MCF 10A (cell line): ENCODE measurements around the gene IGFL4. TPM values are rescaled to one million over a fixed set of nuclear protein-coding genes. Genes with fewer than 3 reads are reported as not detected.
A peak's percentile ranks its signal among the peaks of the same experiment; 100 is the strongest.

Experiments used
- BruUV-seq: library from RNA; stranded (reverse); fragments of 400-500 nt; replicated peaks from 2 replicates; lab custom pipeline; 2021; lab: Mats Ljungman, UMichigan
- CTCF ChIA-PET: fragments of 300-600 bp; sonication (Branson Sonifier 250); formaldehyde crosslinking; extraction: SDS; loops from one replicate; lab custom pipeline; 2021; ENCODE audit warnings: antibody characterized with exemption, inconsistent platforms; lab: Yijun Ruan, JAX
- POLR2A ChIA-PET: fragments of 300-600, 350-650 bp; sonication (Branson Sonifier 250); formaldehyde crosslinking; extraction: SDS; loops from one replicate; lab custom pipeline; 2020; ENCODE audit warnings: antibody characterized with exemption, inconsistent platforms; lab: Yijun Ruan, JAX
- DNase-seq: peaks from one replicate; pipeline ENCODE4 v3.0.0-alpha.2; 2018; ENCODE audit not compliant: unreplicated experiment
- H3K27ac Mint-ChIP-seq: one replicate; pipeline ENCODE4 v1.8.0; 2022; ENCODE audit warnings: mild to moderate bottlenecking, low read depth, mixed read lengths; ENCODE audit not compliant: unreplicated experiment
- H3K27me3 Mint-ChIP-seq: one replicate; pipeline ENCODE4 v1.8.0; 2022; ENCODE audit warnings: mixed read lengths; ENCODE audit not compliant: insufficient read depth, unreplicated experiment
- H3K36me3 Mint-ChIP-seq: one replicate; pipeline ENCODE4 v1.8.0; 2022; ENCODE audit warnings: mild to moderate bottlenecking, moderate library complexity, mixed read lengths; ENCODE audit not compliant: insufficient read depth, unreplicated experiment
- H3K4me1 Mint-ChIP-seq: one replicate; pipeline ENCODE4 v1.8.0; 2022; ENCODE audit warnings: mixed read lengths; ENCODE audit not compliant: insufficient read depth, unreplicated experiment
- H3K4me3 Mint-ChIP-seq: one replicate; pipeline ENCODE4 v1.8.0; 2022; ENCODE audit warnings: mild to moderate bottlenecking, moderate library complexity, mixed read lengths; ENCODE audit not compliant: unreplicated experiment
- H3K9me3 Mint-ChIP-seq: one replicate; pipeline ENCODE4 v1.8.0; 2022; ENCODE audit warnings: mixed read lengths; ENCODE audit not compliant: unreplicated experiment
- intact Hi-C: fragments of 100-400 bp; cut with micrococcal nuclease; formaldehyde crosslinking; loops from 2 replicates; pipeline ENCODE4 v1.14.1; 2022
- total RNA-seq: library from RNA; stranded (reverse); gene quantifications from 2 replicates; pipeline ENCODE4 v1.2.3, GENCODE V29; 2022
- TF ChIP-seq, protein P1 (sequence below): fragments of 200-600 bp; IDR thresholded peaks from one replicate; pipeline ENCODE4 v1.8.0; 2022; ENCODE audit warnings: antibody characterized with exemption, mild to moderate bottlenecking; ENCODE audit not compliant: unreplicated experiment

Gene IGFL4
- total RNA-seq, 1 experiment from 2014 or later, result not detected

DNA sequence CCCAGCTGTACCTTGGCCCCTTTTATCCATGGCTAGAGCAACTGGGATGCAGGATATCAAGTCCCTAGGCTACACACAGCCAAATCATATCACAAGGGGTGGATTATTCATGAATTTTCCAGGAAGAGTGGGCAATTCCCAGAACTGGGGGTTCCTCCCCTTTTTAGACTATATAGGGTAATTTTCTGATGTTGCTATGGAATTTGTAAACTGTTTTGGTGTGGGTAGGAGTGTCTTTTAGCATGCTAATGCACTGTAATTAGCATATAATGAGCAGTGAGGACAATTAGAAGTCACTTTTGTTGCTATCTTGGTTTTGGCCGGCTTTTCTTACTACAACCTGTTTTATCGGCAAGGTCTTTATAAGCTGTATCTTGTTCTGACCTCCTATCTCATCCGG lies 18.0 kb upstream of the IGFL4 start:
- Mint-ChIP-seq H3K27ac (no peak overlapping the region), H3K36me3 (no peaks in the 10 kb centered on the region), H3K27me3 (no peaks in the 10 kb centered on the region), H3K4me1 (peaks cover 9% of the 10 kb centered on the region), H3K4me3 (no peak overlapping the region), H3K9me3 (no peaks in the 10 kb centered on the region)
- POLR2A ChIA-PET, result interaction anchor here (0.7 to 1.5 kb wide), 2 partner anchors 16 kb away, joined by 3 read pairs; no protein-coding TSS in a partner anchor
- CTCF ChIA-PET, result interaction anchor here (1.5 to 1.8 kb wide), 3 partner anchors 23 to 42 kb away, joined by 5 to 6 read pairs (median 5); no protein-coding TSS in a partner anchor
- intact Hi-C loops, result no loop called here
- BruUV-seq, result no TSS peak
- TF ChIP-seq, protein P1, sequence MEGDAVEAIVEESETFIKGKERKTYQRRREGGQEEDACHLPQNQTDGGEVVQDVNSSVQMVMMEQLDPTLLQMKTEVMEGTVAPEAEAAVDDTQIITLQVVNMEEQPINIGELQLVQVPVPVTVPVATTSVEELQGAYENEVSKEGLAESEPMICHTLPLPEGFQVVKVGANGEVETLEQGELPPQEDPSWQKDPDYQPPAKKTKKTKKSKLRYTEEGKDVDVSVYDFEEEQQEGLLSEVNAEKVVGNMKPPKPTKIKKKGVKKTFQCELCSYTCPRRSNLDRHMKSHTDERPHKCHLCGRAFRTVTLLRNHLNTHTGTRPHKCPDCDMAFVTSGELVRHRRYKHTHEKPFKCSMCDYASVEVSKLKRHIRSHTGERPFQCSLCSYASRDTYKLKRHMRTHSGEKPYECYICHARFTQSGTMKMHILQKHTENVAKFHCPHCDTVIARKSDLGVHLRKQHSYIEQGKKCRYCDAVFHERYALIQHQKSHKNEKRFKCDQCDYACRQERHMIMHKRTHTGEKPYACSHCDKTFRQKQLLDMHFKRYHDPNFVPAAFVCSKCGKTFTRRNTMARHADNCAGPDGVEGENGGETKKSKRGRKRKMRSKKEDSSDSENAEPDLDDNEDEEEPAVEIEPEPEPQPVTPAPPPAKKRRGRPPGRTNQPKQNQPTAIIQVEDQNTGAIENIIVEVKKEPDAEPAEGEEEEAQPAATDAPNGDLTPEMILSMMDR, result no peak
- no peak for DNase-seq

DNA sequence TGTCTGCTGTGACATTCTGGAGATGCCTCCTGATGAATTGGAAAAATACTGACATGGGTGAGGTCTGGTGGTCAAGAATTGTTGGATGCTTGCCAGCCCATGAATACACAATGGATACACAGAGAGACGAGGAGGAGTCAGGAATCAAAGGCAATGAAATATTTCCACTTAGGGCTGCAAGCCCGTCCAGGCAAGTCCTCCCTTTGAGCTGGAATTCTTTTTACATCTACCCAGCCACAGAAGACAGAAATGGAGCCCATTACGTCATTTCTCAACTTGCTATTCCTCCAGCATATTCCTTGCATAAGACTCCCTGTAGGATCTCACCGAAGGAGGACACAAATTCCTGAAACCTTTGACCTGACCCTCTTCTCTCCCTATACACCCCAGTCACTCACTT lies 15.7 kb upstream of the IGFL4 start:
- no peaks in the 10 kb centered on the region for H3K36me3 Mint-ChIP-seq
- POLR2A ChIA-PET, result interaction anchor here (0.7 to 2.3 kb wide), 6 partner anchors 9 to 224 kb away, joined by 4 to 10 read pairs (median 6); no protein-coding TSS in a partner anchor
- peak overlapping the region; percentile 10 for H3K27ac Mint-ChIP-seq
- H3K27me3 Mint-ChIP-seq, result no peaks in the 10 kb centered on the region
- H3K4me1 Mint-ChIP-seq, result peaks cover 9% of the 10 kb centered on the region
- no peak overlapping the region for H3K4me3 Mint-ChIP-seq
- TF ChIP-seq, protein P1, result no peak
- BruUV-seq, result no TSS peak
- no peaks in the 10 kb centered on the region for H3K9me3 Mint-ChIP-seq
- CTCF ChIA-PET, result interaction anchor here (0.6 to 1.6 kb wide), 3 partner anchors 23 to 242 kb away, joined by 3 to 4 read pairs (median 3); no protein-coding TSS in a partner anchor
- intact Hi-C loops, result no loop called here
- DNase-seq, result peak; percentile 61

DNA sequence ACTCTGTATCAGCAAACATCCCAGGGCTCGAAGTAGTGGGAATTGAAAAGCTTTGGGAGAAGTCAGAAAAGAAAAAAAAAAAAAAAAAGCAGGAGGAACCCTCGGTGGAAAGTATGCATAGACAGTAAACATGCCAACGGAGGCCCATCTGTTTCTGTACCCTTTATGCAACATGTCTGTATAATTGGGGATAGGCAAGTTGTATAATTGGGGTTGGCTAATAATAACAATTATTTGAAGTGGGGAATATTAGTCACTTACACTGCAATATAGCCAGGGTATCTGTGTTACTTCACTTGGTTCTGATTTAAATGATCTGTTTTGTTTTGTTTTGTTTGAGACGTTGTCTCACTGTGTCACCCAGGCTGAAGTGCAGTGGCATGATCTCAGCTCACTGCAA lies 12.1 kb upstream of the IGFL4 start:
- ChIA-PET POLR2A (interaction anchor here (0.6 to 1.3 kb wide), 3 partner anchors 17 to 549 kb away, joined by 3 read pairs; no protein-coding TSS in a partner anchor), CTCF (interaction anchor here (0.7 kb wide), 1 partner anchor 21 kb away, joined by 3 read pairs; no protein-coding TSS in a partner anchor)
- Mint-ChIP-seq H3K4me1 (peaks cover 9% of the 10 kb centered on the region), H3K27me3 (peaks cover 22% of the 10 kb centered on the region), H3K9me3 (no peaks in the 10 kb centered on the region), H3K4me3 (no peak overlapping the region), H3K27ac (no peak overlapping the region), H3K36me3 (no peaks in the 10 kb centered on the region)
- TF ChIP-seq, protein P1, result no peak
- no TSS peak for BruUV-seq
- DNase-seq, result no peak
- intact Hi-C loops, result no loop called here

DNA sequence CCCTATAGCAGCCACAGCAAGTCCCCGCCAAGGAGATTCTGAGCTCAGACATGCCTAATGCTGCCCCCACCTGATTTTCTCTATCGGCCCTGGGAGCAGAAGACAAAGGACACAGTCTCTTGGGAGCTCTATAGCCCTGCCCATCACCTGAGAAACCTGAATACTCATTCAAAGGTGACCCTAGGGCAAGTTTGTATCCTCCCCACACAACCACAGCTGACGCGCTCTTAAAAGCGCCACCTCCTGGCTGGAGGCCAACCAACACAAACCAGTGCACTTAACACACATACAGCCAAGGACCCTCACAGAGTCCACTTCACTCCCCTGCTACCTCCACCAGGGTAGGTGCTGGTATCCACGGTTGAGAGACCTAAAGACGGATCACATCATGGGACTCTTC lies 8.8 kb upstream of the IGFL4 start:
- no peaks in the 10 kb centered on the region for H3K4me1 Mint-ChIP-seq
- TF ChIP-seq, protein P1, result no peak
- ChIA-PET POLR2A (no interaction called here), CTCF (interaction anchor here (0.6 to 2.9 kb wide), 2 partner anchors 20 to 21 kb away, joined by 3 to 11 read pairs; no protein-coding TSS in a partner anchor)
- H3K36me3 Mint-ChIP-seq, result no peaks in the 10 kb centered on the region
- H3K9me3 Mint-ChIP-seq, result no peaks in the 10 kb centered on the region
- BruUV-seq, result no TSS peak
- intact Hi-C loops, result no loop called here
- H3K27me3 Mint-ChIP-seq, result peaks cover 55% of the 10 kb centered on the region
- DNase-seq, result no peak
- H3K4me3 Mint-ChIP-seq, result no peak overlapping the region
- no peak overlapping the region for H3K27ac Mint-ChIP-seq
